VCaP (cell line): ENCODE measurements around the gene ZPLD1.

Experiments used
- H3K27ac ChIP-seq: fragments of 450-650 bp; 2 replicates; pipeline ENCODE4 v1.5.1; 2017
- CTCF ChIP-seq: fragments of 450-650 bp; conservative IDR thresholded peaks from 2 replicates; pipeline ENCODE4 v1.5.1; 2017; ENCODE audit warnings: mild to moderate bottlenecking, moderate library complexity

ZPLD1 gene

GRCh38 chr3:102400142-102400541 is 34.7 kb upstream of the ZPLD1 start:
- no peak overlapping the region for H3K27ac ChIP-seq
- TF ChIP-seq CTCF: no peak

GRCh38 chr3:102400766-102401165 is 34.0 kb upstream of the ZPLD1 start:
- H3K27ac ChIP-seq: no peak overlapping the region
- no peak for TF ChIP-seq CTCF

GRCh38 chr3:102410616-102411015 is 24.2 kb upstream of the ZPLD1 start:
- no peak for TF ChIP-seq CTCF

GRCh38 chr3:102415553-102415952 is 19.3 kb upstream of the ZPLD1 start:
- TF ChIP-seq CTCF: no peak
- no peak overlapping the region for H3K27ac ChIP-seq

More at GRCh38 chr3:102410616-102411015, 24.2 kb upstream of the ZPLD1 start:
- H3K27ac ChIP-seq: no peak overlapping the region

- no peak for TF ChIP-seq CTCF
Measured at GRCh38 chr3:102419786-102420185, 15.0 kb upstream of the ZPLD1 start.

GRCh38 chr3:102441832-102442231 is 7.0 kb downstream of the ZPLD1 start:
- no peak overlapping the region for H3K27ac ChIP-seq
- TF ChIP-seq CTCF: no peak

More at GRCh38 chr3:102419786-102420185, 15.0 kb upstream of the ZPLD1 start:
- H3K27ac ChIP-seq: no peak overlapping the region

- H3K27ac ChIP-seq: no peak overlapping the region
- TF ChIP-seq CTCF: no peak
Measured at GRCh38 chr3:102443021-102443420, 8.2 kb downstream of the ZPLD1 start.

- no peak for TF ChIP-seq CTCF
- H3K27ac ChIP-seq: no peak overlapping the region
Measured at GRCh38 chr3:102444101-102444500, 9.3 kb downstream of the ZPLD1 start.
